RWPE1 (cell line): ENCODE results near the gene RPS14.

Experiments used
- CTCF ChIA-PET: fragments of 350-600 bp; sonication (Branson Sonifier 250); formaldehyde crosslinking; extraction: SDS; loops from one replicate; lab custom pipeline; 2021; lab: Yijun Ruan, JAX
- POLR2A ChIA-PET: fragments of 400-600 bp; formaldehyde crosslinking; extraction: SDS; loops from one replicate; lab custom pipeline; 2020; ENCODE audit warnings: antibody characterized with exemption; ENCODE audit not compliant: low non-redundant PET; lab: Yijun Ruan, JAX
- DNase-seq: peaks from one replicate; pipeline ENCODE4 v3.0.0; 2012; ENCODE audit warnings: low spot score
- H3K27ac ChIP-seq: fragments of 450-650 bp; 2 replicates; pipeline ENCODE4 v1.5.1; 2017
- TF ChIP-seq, protein P1 (sequence below): fragments of 450-650 bp; conservative IDR thresholded peaks from 2 replicates; pipeline ENCODE4 v1.5.1; 2017; ENCODE audit warnings: low read depth, mild to moderate bottlenecking

The RPS14 gene

DNA sequence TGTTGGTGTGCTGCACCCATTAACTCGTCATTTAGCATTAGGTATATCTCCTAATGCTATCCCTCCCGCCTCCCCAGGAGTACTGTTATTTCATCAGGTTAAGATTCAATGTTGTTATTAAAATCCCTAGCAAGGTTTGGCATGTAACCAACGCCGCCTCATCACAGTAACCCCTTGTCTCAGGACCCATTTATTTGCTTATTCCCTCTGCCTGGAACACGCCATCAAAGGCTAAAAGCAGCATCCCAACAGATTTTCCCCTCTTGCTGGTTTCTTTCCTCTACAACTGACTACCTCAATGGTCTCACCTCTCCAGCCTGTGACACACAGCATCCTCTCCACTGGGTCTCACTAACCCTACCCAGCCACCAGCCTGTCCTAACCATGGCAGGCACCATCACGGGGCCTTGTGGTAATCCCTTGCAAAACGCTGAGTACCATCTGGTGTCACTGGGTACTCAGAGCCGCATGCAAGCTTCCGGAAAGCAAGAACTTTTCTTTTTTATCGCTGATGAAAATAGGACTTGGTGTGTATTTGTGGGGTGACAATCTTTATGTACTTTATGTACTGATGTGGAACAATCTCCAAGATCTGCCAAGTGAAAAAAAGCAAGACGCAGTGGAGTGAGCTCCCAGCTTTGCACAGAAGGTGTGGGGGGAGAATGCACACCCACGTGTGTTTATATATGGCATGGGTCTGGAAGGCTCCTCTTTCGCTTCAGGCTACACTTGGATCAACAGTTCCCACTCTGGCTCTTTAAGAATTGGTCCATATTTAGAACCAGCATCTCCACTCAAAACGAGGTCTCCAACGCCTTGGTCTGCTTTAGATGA is 6.1 kb downstream of the RPS14 start:
- H3K27ac ChIP-seq: peak overlapping the region; percentile 25; the same call in 1 of the 2 replicates
- DNase-seq: no peak
- TF ChIP-seq, protein P1, sequence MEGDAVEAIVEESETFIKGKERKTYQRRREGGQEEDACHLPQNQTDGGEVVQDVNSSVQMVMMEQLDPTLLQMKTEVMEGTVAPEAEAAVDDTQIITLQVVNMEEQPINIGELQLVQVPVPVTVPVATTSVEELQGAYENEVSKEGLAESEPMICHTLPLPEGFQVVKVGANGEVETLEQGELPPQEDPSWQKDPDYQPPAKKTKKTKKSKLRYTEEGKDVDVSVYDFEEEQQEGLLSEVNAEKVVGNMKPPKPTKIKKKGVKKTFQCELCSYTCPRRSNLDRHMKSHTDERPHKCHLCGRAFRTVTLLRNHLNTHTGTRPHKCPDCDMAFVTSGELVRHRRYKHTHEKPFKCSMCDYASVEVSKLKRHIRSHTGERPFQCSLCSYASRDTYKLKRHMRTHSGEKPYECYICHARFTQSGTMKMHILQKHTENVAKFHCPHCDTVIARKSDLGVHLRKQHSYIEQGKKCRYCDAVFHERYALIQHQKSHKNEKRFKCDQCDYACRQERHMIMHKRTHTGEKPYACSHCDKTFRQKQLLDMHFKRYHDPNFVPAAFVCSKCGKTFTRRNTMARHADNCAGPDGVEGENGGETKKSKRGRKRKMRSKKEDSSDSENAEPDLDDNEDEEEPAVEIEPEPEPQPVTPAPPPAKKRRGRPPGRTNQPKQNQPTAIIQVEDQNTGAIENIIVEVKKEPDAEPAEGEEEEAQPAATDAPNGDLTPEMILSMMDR: no peak
- POLR2A ChIA-PET: no interaction called here
- CTCF ChIA-PET: interaction anchor here (0.6 to 1.5 kb wide), 2 partner anchors 7 to 256 kb away, joined by 4 to 6 read pairs; no protein-coding TSS in a partner anchor

DNA sequence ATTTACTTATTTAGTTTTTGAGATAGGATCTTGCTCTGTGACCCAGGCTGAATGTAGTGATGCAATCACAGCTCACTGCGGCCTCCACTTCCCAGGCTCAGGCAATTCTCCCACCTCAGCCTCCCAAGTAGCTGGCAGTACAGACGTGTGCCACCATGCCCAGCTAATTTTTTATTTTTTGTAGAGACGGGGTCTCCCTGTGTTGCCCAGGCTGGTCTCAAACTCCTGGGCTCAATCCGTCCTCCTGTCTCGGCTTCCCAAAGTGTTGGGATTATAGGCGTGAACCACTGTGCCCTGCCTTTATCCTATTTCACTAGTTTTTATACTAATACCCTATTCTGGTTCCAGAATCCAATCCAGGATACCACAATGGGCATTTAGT is 6.8 kb downstream of the RPS14 start:
- ChIA-PET CTCF (interaction anchor here (0.6 kb wide), 1 partner anchor 257 kb away, joined by 4 read pairs; no protein-coding TSS in a partner anchor), POLR2A (no interaction called here)
- H3K27ac ChIP-seq: peak overlapping the region; percentile 56
- no peak for DNase-seq
- TF ChIP-seq, protein P1: no peak

DNA sequence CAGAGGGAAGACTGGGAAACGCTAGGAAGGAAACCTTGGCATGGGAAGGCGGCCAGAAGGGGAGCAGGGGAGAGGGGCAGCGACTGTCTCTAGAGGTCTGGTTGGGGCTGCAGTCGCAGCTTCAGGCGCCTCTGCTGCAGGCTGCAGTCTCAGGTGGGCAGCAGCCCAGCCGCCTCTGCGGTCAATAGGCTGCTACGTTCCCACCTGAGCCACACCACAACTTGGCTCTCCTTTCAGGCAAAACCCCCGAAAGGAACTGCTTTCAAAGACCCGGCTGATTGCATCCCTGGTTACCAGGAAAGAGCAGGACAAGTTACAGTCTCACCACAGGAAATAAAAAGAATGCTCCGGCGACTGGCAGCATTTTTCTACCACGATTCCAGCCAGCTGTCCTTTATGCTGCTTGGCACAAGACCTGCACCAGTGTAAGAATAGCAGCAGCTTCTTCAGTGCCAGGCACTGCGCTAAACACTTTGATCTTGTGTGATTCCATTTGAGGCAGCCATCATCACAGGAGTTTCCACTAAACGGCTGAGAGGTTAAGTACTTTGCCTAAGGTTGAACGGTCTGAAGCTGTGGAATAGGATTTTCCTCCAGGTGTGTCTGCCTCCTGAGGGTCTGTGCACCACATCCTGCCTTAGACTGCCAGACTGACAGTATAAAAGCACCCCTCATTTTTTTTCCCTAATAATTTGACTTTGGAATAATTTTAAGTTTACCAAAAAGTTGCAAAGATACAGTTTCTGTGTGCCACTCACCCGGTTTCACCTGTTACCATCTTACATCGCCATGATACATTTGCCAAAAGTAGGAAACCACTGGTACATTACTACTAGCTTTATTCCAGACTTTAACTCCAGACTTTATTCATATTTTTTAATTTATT is 7.5 kb downstream of the RPS14 start:
- ChIA-PET CTCF (interaction anchor here (0.6 to 0.9 kb wide), 2 partner anchors 44 to 229 kb away, joined by 3 to 7 read pairs; no protein-coding TSS in a partner anchor), POLR2A (no interaction called here)
- TF ChIP-seq, protein P1: no peak
- H3K27ac ChIP-seq: peak overlapping the region; percentile 56
- DNase-seq: no peak

DNA sequence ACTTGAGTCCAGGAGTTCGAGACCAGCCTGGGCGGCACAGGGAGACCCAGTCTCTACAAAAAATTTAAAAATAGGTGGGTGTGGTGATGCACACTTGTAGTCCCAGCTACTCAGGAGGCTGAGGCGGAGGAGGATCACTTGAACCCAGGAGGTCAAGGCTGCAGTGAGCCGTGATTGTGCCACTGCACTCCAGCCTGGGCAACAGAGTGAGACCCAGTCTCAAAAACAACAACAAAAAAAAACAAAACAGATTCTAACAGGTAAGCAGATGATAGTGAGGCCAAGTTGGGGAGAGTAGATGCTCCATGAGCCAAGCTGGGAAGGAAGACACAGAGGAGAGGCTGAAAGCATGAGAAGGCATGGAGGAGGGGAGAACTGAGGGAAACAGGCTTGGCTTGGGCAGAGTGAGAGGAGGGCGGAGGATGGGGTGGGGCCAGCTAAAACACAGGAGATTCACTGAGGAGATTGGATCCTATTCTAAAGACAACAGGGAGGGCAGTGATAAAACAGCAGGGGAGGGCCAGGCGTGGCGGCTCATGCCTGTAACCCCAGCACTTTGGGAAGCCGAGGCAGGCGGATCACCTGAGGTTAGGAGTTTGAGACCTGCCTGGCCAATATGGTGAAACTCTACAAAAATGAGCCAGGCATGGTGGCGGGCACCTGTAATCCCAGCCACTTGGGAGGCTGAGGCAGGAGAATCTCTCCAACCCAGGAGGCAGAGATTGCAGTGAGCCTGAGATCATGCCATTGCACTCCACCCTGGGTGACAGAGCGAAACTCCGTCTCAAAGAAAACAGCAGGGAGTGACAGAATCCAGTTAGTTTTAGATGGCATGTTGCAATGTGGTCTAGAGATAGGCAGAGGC is 8.4 kb downstream of the RPS14 start:
- ChIA-PET CTCF (interaction anchor here (0.9 kb wide), 1 partner anchor 43 kb away, joined by 7 read pairs; no protein-coding TSS in a partner anchor), POLR2A (no interaction called here)
- H3K27ac ChIP-seq: peak overlapping the region; percentile 56
- DNase-seq: no peak
- TF ChIP-seq, protein P1: no peak

DNA sequence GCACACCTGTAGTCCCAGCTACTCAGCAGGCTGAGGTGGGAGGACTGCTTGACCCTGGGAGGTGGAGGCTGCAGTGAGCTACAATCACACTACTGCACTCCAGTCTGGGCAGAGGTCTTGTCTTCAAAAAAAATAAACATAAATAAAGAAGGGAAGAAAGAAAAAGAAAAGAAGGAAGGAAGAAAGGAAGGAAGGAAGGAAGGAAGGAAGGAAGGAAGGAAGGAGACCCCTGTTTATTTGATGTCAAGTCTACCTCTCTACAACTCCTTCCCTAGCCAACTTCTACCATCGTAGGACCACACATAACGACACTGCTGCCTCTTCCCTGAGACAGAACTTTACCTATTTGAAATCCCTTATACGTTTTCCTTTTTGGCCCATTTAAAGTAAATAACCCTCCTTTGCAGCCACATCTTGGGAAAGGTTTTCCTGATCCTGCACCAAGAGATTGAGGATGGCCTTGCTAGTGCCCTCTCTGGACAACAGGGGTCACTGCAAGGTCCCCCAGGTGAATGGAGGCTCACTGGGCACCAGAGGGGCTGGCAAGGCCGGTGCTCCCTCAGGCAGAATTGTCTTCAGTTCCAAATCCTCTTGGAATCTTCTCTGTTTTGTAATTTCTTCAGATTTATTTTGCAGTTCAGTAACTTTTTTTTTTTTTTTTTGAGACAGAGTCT is 10.5 kb downstream of the RPS14 start:
- peak; percentile 51 for DNase-seq
- no peak overlapping the region for H3K27ac ChIP-seq
- POLR2A ChIA-PET: no interaction called here
- TF ChIP-seq, protein P1: no peak; the same call in 1 of the 2 replicates
- CTCF ChIA-PET: interaction anchor here (0.6 to 0.7 kb wide), 2 partner anchors 21 to 57 kb away, joined by 4 to 5 read pairs; no protein-coding TSS in a partner anchor
